ENCODE results near the gene ARHGEF28. TPM values are rescaled to one million over a fixed set of nuclear protein-coding genes. Genes with fewer than 3 reads are reported as not detected.

Gene ARHGEF28
- total RNA-seq, 1 donor from 2014 or later: 8.5 TPM

- no peaks in the 10 kb centered on the region for H3K36me3 ChIP-seq (ENCODE audit: insufficient read depth, low read length)
- no peak for FAIRE-seq
- H3K27me3 ChIP-seq (ENCODE audit: insufficient read depth, low read length): no peaks in the 10 kb centered on the region
- H3K4me1 Mint-ChIP-seq (ENCODE audit: low read depth, unreplicated experiment): no peaks in the 10 kb centered on the region
- TF ChIP-seq CTCF (IDR thresholded peaks at IDR 0.05; ENCODE audit: insufficient read depth, low read depth, low read length): no peak
- TF ChIP-seq EZH2 (IDR thresholded peaks at IDR 0.05; ENCODE audit: insufficient read depth, low read length): no peak
- no peak overlapping the region for H3K4me2 ChIP-seq (ENCODE audit: low read length)
- H3K9me3 Mint-ChIP-seq (ENCODE audit: unreplicated experiment): no peaks in the 10 kb centered on the region
- H3K79me2 ChIP-seq (ENCODE audit: insufficient read depth, low read length): no peaks in the 10 kb centered on the region
- H3K36me3 Mint-ChIP-seq (ENCODE audit: low read depth, unreplicated experiment): no peaks in the 10 kb centered on the region
- H2AFZ ChIP-seq (ENCODE audit: low read depth, low read length): no peak overlapping the region
- H4K20me1 ChIP-seq (ENCODE audit: insufficient read depth, low read length): no peaks in the 10 kb centered on the region
- no peak overlapping the region for H3K9ac ChIP-seq (ENCODE audit: low read length)
- peaks cover 10% of the 10 kb centered on the region for H3K4me1 ChIP-seq (ENCODE audit: insufficient read depth, low read length)
- H3K27ac Mint-ChIP-seq (ENCODE audit: unreplicated experiment): no peak overlapping the region
- no peak for DNase-seq (ENCODE audit: low read depth)
- H3K4me3 Mint-ChIP-seq (ENCODE audit: unreplicated experiment): no peak overlapping the region
- H3K4me3 ChIP-seq (ENCODE audit: insufficient read depth, low read depth, low read length): no peak overlapping the region
- H3K9me3 ChIP-seq (ENCODE audit: insufficient read depth, low read depth, low read length): no peaks in the 10 kb centered on the region
- H3K27me3 Mint-ChIP-seq (ENCODE audit: low read depth, unreplicated experiment): no peaks in the 10 kb centered on the region
- H3K27ac ChIP-seq (ENCODE audit: low read depth, low read length): no peak overlapping the region
Observed at GRCh38 chr5:73830646-73831045, 204.7 kb downstream of the ARHGEF28 start.

GRCh38 chr5:73831066-73831465 is 205.1 kb downstream of the ARHGEF28 start:
- H3K4me1 ChIP-seq (ENCODE audit: insufficient read depth, low read length): peaks cover 7% of the 10 kb centered on the region
- Mint-ChIP-seq H3K4me3 (ENCODE audit: unreplicated experiment) (no peak overlapping the region), H3K9me3 (ENCODE audit: unreplicated experiment) (no peaks in the 10 kb centered on the region), H3K36me3 (ENCODE audit: low read depth, unreplicated experiment) (no peaks in the 10 kb centered on the region), H3K27ac (ENCODE audit: unreplicated experiment) (no peak overlapping the region), H3K4me1 (ENCODE audit: low read depth, unreplicated experiment) (no peaks in the 10 kb centered on the region), H3K27me3 (ENCODE audit: low read depth, unreplicated experiment) (no peaks in the 10 kb centered on the region)
- FAIRE-seq (no peak), DNase-seq (ENCODE audit: low read depth) (no peak)
- no peak overlapping the region for H3K9ac ChIP-seq (ENCODE audit: low read length)
- H3K4me2 ChIP-seq (ENCODE audit: low read length): no peak overlapping the region
- H3K9me3 ChIP-seq (ENCODE audit: insufficient read depth, low read depth, low read length): no peaks in the 10 kb centered on the region
- H3K27me3 ChIP-seq (ENCODE audit: insufficient read depth, low read length): no peaks in the 10 kb centered on the region
- H4K20me1 ChIP-seq (ENCODE audit: insufficient read depth, low read length): no peaks in the 10 kb centered on the region
- no peak overlapping the region for H2AFZ ChIP-seq (ENCODE audit: low read depth, low read length)
- H3K27ac ChIP-seq (ENCODE audit: low read depth, low read length): no peak overlapping the region
- no peak overlapping the region for H3K4me3 ChIP-seq (ENCODE audit: insufficient read depth, low read depth, low read length)
- no peak for TF ChIP-seq CTCF (IDR thresholded peaks at IDR 0.05; ENCODE audit: insufficient read depth, low read depth, low read length)
- TF ChIP-seq EZH2 (IDR thresholded peaks at IDR 0.05; ENCODE audit: insufficient read depth, low read length): no peak
- H3K79me2 ChIP-seq (ENCODE audit: insufficient read depth, low read length): no peaks in the 10 kb centered on the region
- no peaks in the 10 kb centered on the region for H3K36me3 ChIP-seq (ENCODE audit: insufficient read depth, low read length)

- Mint-ChIP-seq H3K27me3 (ENCODE audit: low read depth, unreplicated experiment) (no peaks in the 10 kb centered on the region), H3K4me3 (ENCODE audit: unreplicated experiment) (no peak overlapping the region), H3K36me3 (ENCODE audit: low read depth, unreplicated experiment) (no peaks in the 10 kb centered on the region), H3K9me3 (ENCODE audit: unreplicated experiment) (peaks cover 2% of the 10 kb centered on the region), H3K27ac (ENCODE audit: unreplicated experiment) (no peak overlapping the region), H3K4me1 (ENCODE audit: low read depth, unreplicated experiment) (no peaks in the 10 kb centered on the region)
- Histone ChIP-seq H4K20me1 (ENCODE audit: insufficient read depth, low read length) (no peaks in the 10 kb centered on the region), H3K4me1 (ENCODE audit: insufficient read depth, low read length) (no peaks in the 10 kb centered on the region), H3K36me3 (ENCODE audit: insufficient read depth, low read length) (peaks cover 4% of the 10 kb centered on the region), H3K79me2 (ENCODE audit: insufficient read depth, low read length) (no peaks in the 10 kb centered on the region), H3K4me2 (ENCODE audit: low read length) (no peak overlapping the region), H3K4me3 (ENCODE audit: insufficient read depth, low read depth, low read length) (no peak overlapping the region), H2AFZ (ENCODE audit: low read depth, low read length) (no peak overlapping the region), H3K27me3 (ENCODE audit: insufficient read depth, low read length) (no peaks in the 10 kb centered on the region), H3K27ac (ENCODE audit: low read depth, low read length) (no peak overlapping the region), H3K9me3 (ENCODE audit: insufficient read depth, low read depth, low read length) (no peaks in the 10 kb centered on the region), H3K9ac (ENCODE audit: low read length) (no peak overlapping the region)
- DNase-seq (ENCODE audit: low read depth): no peak
- FAIRE-seq: no peak
- TF ChIP-seq CTCF (IDR thresholded peaks at IDR 0.05; ENCODE audit: insufficient read depth, low read depth, low read length): no peak
- TF ChIP-seq EZH2 (IDR thresholded peaks at IDR 0.05; ENCODE audit: insufficient read depth, low read length): no peak
Observed at GRCh38 chr5:73834693-73835092, 208.7 kb downstream of the ARHGEF28 start.
